HepG2 (cell line): ENCODE data around the gene MBD5. TPM values are rescaled to one million over a fixed set of nuclear protein-coding genes. Genes with fewer than 3 reads are reported as not detected.

Experiments used
- ATAC-seq: fragments of 200-7000 bp; cut with Tn5 transposase; 3 replicates; pipeline ENCODE4 v1.9.1; 2020; ENCODE audit warnings: mild to moderate bottlenecking, moderate library complexity
- BruUV-seq: library from RNA; stranded (reverse); fragments of 400-500 nt; replicated peaks from 2 replicates; lab custom pipeline; 2021; lab: Mats Ljungman, UMichigan
- CTCF ChIA-PET: fragments of 300-600 bp; formaldehyde crosslinking; extraction: SDS; loops from one replicate; lab custom pipeline; 2021; ENCODE audit warnings: low total read pairs, inconsistent platforms, low intra/inter-chr PET ratio; lab: Yijun Ruan, JAX
- POLR2A ChIA-PET: fragments of 350-600 bp; sonication (Branson Sonifier 250); formaldehyde crosslinking; loops from one replicate; lab custom pipeline; 2020; ENCODE audit warnings: antibody characterized with exemption, inconsistent platforms; lab: Yijun Ruan, JAX
- DNase-seq: peaks from one replicate; pipeline ENCODE4 v3.0.0-alpha.2; 2015; ENCODE audit warnings: low spot score
- FAIRE-seq: peaks from 3 replicates; lab custom pipeline; 2011; peaks lifted over from hg19 to GRCh38; lab: Jason Lieb, UNC
- H2AFZ ChIP-seq: one replicate; pipeline ENCODE4 v1.6.1; 2011; ENCODE audit warnings: low read length, inconsistent platforms
- H3K27ac ChIP-seq: fragments of 300-600 bp; 3 replicates; pipeline ENCODE4 v1.8.0; 2011; ENCODE audit warnings: mixed run types, mild to moderate bottlenecking, mixed read lengths, low read length, inconsistent platforms; ENCODE audit not compliant: insufficient read depth; ENCODE audit errors: extremely low read length
- H3K27me3 ChIP-seq, 2 experiments: fragments of 200-600 bp in 1 of 2; 2 replicates in 1 of 2; 3 replicates in 1 of 2; pipeline versions ENCODE4 v1.6.0 to v1.8.0; 2011; ENCODE audit warnings: low read length in 2 of 2, mild to moderate bottlenecking in 2 of 2, moderate library complexity in 2 of 2, inconsistent platforms in 1 of 2; ENCODE audit not compliant: insufficient read depth in 2 of 2, control insufficient read depth in 1 of 2
- H3K36me3 ChIP-seq, 2 experiments: fragments of 200-600 bp in 1 of 2; replicated peaks in 1 of 2; 2 replicates in 1 of 2; 3 replicates in 1 of 2; pipeline versions ENCODE4 v1.5.1 to v1.8.0; 2011; ENCODE audit warnings: low read length in 2 of 2, inconsistent platforms in 1 of 2; ENCODE audit not compliant: insufficient read depth in 2 of 2, control insufficient read depth in 1 of 2
- H3K4me1 ChIP-seq: 2 replicates; pipeline ENCODE4 v1.5.1; 2012; ENCODE audit warnings: low read length, inconsistent platforms; ENCODE audit not compliant: insufficient read depth
- H3K4me2 ChIP-seq: 2 replicates; pipeline ENCODE4 v1.6.0; 2011; ENCODE audit warnings: low read depth, low read length, inconsistent platforms
- H3K4me3 ChIP-seq, 3 experiments: fragments of 200-600 bp in 1 of 3; sonication (generic), shearing (Covaris generic) in 1 of 3; replicated peaks in 1 of 3; 2 replicates each; pipeline ENCODE4 v1.5.1; 2011 to 2016; ENCODE audit warnings: low read length in 3 of 3, inconsistent platforms in 2 of 3, low read depth in 2 of 3, mild to moderate bottlenecking in 2 of 3, control low read depth in 1 of 3, mixed read lengths in 1 of 3; ENCODE audit not compliant: insufficient read depth in 1 of 3
- H3K79me2 ChIP-seq: one replicate; pipeline ENCODE4 v1.6.1; 2011; ENCODE audit warnings: low read length, inconsistent platforms; ENCODE audit not compliant: insufficient read depth
- H3K9ac ChIP-seq: 2 replicates; pipeline ENCODE4 v1.6.0; 2011; ENCODE audit warnings: mild to moderate bottlenecking, low read depth, low read length, inconsistent platforms; ENCODE audit not compliant: insufficient read depth
- H3K9me3 ChIP-seq: 2 replicates; pipeline ENCODE4 v1.5.1; 2012; ENCODE audit warnings: mild to moderate bottlenecking, low read length
- H4K20me1 ChIP-seq: 2 replicates; pipeline ENCODE4 v1.6.0; 2011; ENCODE audit warnings: inconsistent platforms, mild to moderate bottlenecking, low read length, moderate library complexity; ENCODE audit not compliant: insufficient read depth
- ADNP ChIP-seq: sonication (generic); formaldehyde crosslinking; IDR thresholded peaks from 2 replicates; pipeline ENCODE4 v1.4.0; 2020; ENCODE audit warnings: missing genetic modification reagents
- CHD4 ChIP-seq: fragments of 200-600 bp; sonication (generic); IDR thresholded peaks from 2 replicates; pipeline ENCODE4 v1.7.0; 2017; ENCODE audit warnings: mild to moderate bottlenecking, low read length, borderline replicate concordance
- GABPA ChIP-seq, 2 experiments: IDR thresholded peaks; 2 replicates each; pipeline ENCODE4 v1.6.1; 2011 to 2016; ENCODE audit warnings: low read depth in 2 of 2, low read length in 1 of 2, missing biosample characterization in 1 of 2, missing genetic modification characterization in 1 of 2
- HNRNPL ChIP-seq: fragments of 200-400 bp; formaldehyde crosslinking; IDR thresholded peaks from 2 replicates; pipeline ENCODE4 v1.6.1; 2017; ENCODE audit warnings: mild to moderate bottlenecking, low read depth, low read length
- JUN ChIP-seq: sonication (generic); formaldehyde crosslinking; IDR thresholded peaks from 2 replicates; pipeline ENCODE4 v1.4.0; 2020; ENCODE audit warnings: mild to moderate bottlenecking, missing genetic modification reagents
- KMT2B ChIP-seq: IDR thresholded peaks from 2 replicates; pipeline ENCODE4 v1.6.1; 2016; ENCODE audit warnings: missing genetic modification reagents, missing compliant biosample characterization
- NFYB ChIP-seq: sonication (generic); formaldehyde crosslinking; IDR thresholded peaks from 2 replicates; pipeline ENCODE4 v1.4.0; 2020; ENCODE audit warnings: missing genetic modification reagents
- RNF219 ChIP-seq: sonication (generic); formaldehyde crosslinking; IDR thresholded peaks from 2 replicates; pipeline ENCODE4 v1.5.0; 2020; ENCODE audit warnings: mild to moderate bottlenecking, missing genetic modification reagents
- SKI ChIP-seq: fragments of 450-650 bp; IDR thresholded peaks from one replicate; pipeline ENCODE4 v1.6.1; 2018; ENCODE audit warnings: mild to moderate bottlenecking; ENCODE audit not compliant: partially characterized antibody
- SMAD3 ChIP-seq: sonication (generic); formaldehyde crosslinking; IDR thresholded peaks from 2 replicates; pipeline ENCODE4 v1.4.0; 2020; ENCODE audit warnings: missing genetic modification reagents
- YEATS2 ChIP-seq: sonication (generic); formaldehyde crosslinking; IDR thresholded peaks from 2 replicates; pipeline ENCODE4 v1.4.0; 2020; ENCODE audit warnings: missing genetic modification reagents, borderline replicate concordance
- ZNF232 ChIP-seq: sonication (generic); formaldehyde crosslinking; IDR thresholded peaks from 2 replicates; pipeline ENCODE4 v1.4.0; 2020; ENCODE audit warnings: missing genetic modification reagents, borderline replicate concordance
- ZNF296 ChIP-seq: sonication (generic); formaldehyde crosslinking; conservative IDR thresholded peaks from 2 replicates; pipeline ENCODE4 v1.5.0; 2020; ENCODE audit warnings: mild to moderate bottlenecking, missing genetic modification reagents
- ZNF773 ChIP-seq: sonication (generic); formaldehyde crosslinking; IDR thresholded peaks from 2 replicates; pipeline ENCODE4 v1.4.0; 2020; ENCODE audit warnings: missing genetic modification reagents, borderline replicate concordance
- ZNF83 ChIP-seq: sonication (generic); formaldehyde crosslinking; IDR thresholded peaks from 2 replicates; pipeline ENCODE4 v1.4.0; 2020; ENCODE audit warnings: missing genetic modification reagents, mild to moderate bottlenecking, borderline replicate concordance
- ZNF850 ChIP-seq: sonication (generic); formaldehyde crosslinking; conservative IDR thresholded peaks from 2 replicates; pipeline ENCODE4 v1.9.0; 2021; ENCODE audit warnings: mild to moderate bottlenecking, missing genetic modification reagents
- ZXDC ChIP-seq: sonication (generic); formaldehyde crosslinking; IDR thresholded peaks from 2 replicates; pipeline ENCODE4 v1.5.0; 2020; ENCODE audit warnings: mild to moderate bottlenecking, missing genetic modification reagents
- WGBS: methylation state at CpG from one replicate; pipeline ENCODE4 v1.1.6; 2017; ENCODE audit warnings: low lambda C conversion rate; 5-methylcytosine and 5-hydroxymethylcytosine counted together
- in situ Hi-C: cut with HindIII; loops from 2 replicates; pipeline ENCODE4 v1.10.0; 2017; ENCODE audit warnings: low pct_unique_long_range_greater_than_20kb; ENCODE audit not compliant: extremely low pct_ligation_motif_present
- intact Hi-C: fragments of 100-400 bp; cut with micrococcal nuclease; formaldehyde crosslinking; loops from one replicate; pipeline ENCODE4 v1.10.0; 2022; ENCODE audit not compliant: unreplicated experiment
- polyA plus RNA-seq, 8 experiments: library from polyadenylated mRNA; depleted of rRNA in 3 of 8; stranded (reverse) in 7 of 8; unstranded in 1 of 8; fragments of >200 nt; fragmentation: Illumina TruSeq in 4 of 8; extraction: Trizol in 4 of 8; gene quantifications; 2 replicates each; pipeline versions ENCODE4 v1.2.1 to v1.2.3, GENCODE V29; 2011 to 2016; ENCODE audit warnings: low read depth in 4 of 8, missing spikeins in 1 of 8, mixed read lengths in 1 of 8; ENCODE audit not compliant: insufficient read depth in 1 of 8
- total RNA-seq, 5 experiments: library from RNA; depleted of rRNA; stranded (reverse); fragments of >200 nt; fragmentation: Illumina TruSeq; extraction: Trizol; gene quantifications; 2 replicates each; pipeline ENCODE4 v1.2.3, GENCODE V29; 2016; ENCODE audit warnings: low read depth in 1 of 5

Gene MBD5
- total and polyA plus RNA-seq, 2 of the 13 experiments (the other 11 are each of a cell fraction or from before 2014, with no cell fraction given) = 13.5 to 26.4 TPM

GRCh38 chr2:148525130-148525529 is 504.2 kb downstream of the MBD5 start:
- FAIRE-seq = no peak
- Histone ChIP-seq H3K4me1 (peaks cover 6% of the 10 kb centered on the region), H3K27me3 (peaks cover 0 to 15% of the 10 kb centered on the region in 2 experiments; a peak in 3 of 5 replicates), H3K27ac (no peak overlapping the region), H3K79me2 (no peaks in the 10 kb centered on the region), H3K9me3 (no peaks in the 10 kb centered on the region), H3K4me3 (no peak overlapping the region), H4K20me1 (no peaks in the 10 kb centered on the region), H3K9ac (no peak overlapping the region), H3K36me3 (no peaks in the 10 kb centered on the region), H3K4me2 (no peak overlapping the region), H2AFZ (no peak overlapping the region)
- intact Hi-C loops (no loop called here), in situ Hi-C loops (no loop called here)
- no TSS peak for BruUV-seq
- CTCF ChIA-PET = no interaction called here
- POLR2A ChIA-PET = no interaction called here
- WGBS = 49% methylated on average over 2 of the region's 2 CpGs
- no peak for ATAC-seq
- DNase-seq = no peak
- TF ChIP-seq GABPA (IDR thresholded peaks at IDR 0.05; ENCODE audit: low read depth, low read length) = no peak
- no peak for TF ChIP-seq GABPA (CRISPR knock-in tag; IDR thresholded peaks at IDR 0.05; ENCODE audit: low read depth)
- no peak for TF ChIP-seq ZNF296 (CRISPR knock-in tag)
- TF ChIP-seq SMAD3 (CRISPR knock-in tag) = no peak
- no peak for TF ChIP-seq JUN (CRISPR knock-in tag)
- TF ChIP-seq ADNP = no peak
- no peak for TF ChIP-seq RNF219 (CRISPR knock-in tag)
- no peak for TF ChIP-seq HNRNPL
- no peak for TF ChIP-seq ZNF232 (CRISPR knock-in tag)
- TF ChIP-seq ZNF83 = no peak
- TF ChIP-seq CHD4 = no peak
- no peak for TF ChIP-seq ZNF850
- TF ChIP-seq KMT2B (CRISPR knock-in tag) = no peak
- no peak for TF ChIP-seq NFYB (CRISPR knock-in tag)
- no peak for TF ChIP-seq ZXDC (CRISPR knock-in tag)
- no peak for TF ChIP-seq ZNF773
- TF ChIP-seq YEATS2 (CRISPR knock-in tag) = no peak
- no peak for TF ChIP-seq SKI
